ENCODE data around the gene PLEKHG5.

PLEKHG5 gene

GRCh38 chr1:6424619-6425593 is 66.6 kb downstream of the PLEKHG5 start, which contains the start of gene ESPN:
ESPN (plus strand) TSS chr1:6424776; CDS start chr1:6424956, 180 bp downstream.
- DNase-seq: no peak

DNA sequence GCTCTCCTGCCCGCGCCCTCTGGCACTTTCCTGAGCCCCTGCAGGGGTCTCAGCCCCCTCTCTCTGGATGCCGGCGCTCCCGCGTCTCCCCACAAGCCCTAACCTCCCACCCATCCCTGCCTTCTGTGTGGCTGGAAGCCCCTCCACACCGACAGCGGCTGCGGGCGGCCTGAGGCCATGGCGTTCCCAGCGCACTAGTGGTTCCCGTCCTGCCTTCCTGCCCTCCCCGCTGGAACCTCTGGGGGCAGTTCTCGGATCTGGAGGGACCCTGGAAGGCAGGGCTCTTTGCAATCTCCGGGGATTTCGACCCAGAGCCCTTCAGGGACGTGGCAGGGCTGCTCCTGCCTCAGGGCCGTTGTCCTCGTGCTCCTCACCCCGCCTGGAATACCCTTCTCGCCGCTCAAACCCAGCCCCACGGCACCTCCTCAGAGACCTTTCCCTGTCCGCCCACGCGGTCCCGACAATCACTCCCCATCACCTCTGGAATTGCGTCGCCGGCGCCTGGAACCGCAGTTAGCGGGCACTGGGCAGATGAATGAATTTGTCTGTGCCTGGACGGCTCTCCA is 67.4 kb downstream of the PLEKHG5 start:
- no peak for DNase-seq

DNA sequence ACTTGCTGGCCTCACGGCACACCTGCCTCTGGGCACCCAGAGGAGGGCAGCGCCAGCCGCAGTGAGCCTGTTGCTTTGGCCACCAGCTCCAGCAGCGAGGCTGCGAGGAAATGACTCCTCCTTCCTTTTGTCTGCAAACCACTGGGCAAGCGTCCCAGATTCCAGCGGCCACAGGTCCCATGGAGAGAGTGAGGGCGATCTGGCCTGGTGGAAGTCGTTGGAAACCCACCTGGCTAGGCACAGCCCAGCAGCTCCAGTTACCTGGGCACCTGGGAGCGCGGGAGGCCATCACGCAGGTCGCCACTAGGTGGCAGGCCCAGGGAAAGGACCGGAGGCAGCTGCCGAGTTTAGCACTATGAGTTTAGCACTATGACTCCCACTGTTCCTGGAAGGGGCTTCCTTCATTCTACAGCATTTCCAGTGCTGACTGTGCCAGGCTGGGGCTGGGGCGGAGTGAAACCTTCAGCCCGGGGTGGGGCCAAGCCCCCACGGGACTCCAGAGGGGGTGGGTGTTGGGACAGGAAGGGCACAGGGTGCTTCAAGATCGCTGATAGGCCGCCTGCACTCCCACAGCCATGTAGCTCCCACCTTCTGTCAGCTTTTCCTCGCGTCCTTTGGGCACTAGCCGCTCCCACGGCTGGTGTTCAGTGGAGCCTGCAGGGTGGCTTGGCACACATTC is 68.0 kb downstream of the PLEKHG5 start:
- peak; percentile 43 to 65 (median 55) for DNase-seq

DNA sequence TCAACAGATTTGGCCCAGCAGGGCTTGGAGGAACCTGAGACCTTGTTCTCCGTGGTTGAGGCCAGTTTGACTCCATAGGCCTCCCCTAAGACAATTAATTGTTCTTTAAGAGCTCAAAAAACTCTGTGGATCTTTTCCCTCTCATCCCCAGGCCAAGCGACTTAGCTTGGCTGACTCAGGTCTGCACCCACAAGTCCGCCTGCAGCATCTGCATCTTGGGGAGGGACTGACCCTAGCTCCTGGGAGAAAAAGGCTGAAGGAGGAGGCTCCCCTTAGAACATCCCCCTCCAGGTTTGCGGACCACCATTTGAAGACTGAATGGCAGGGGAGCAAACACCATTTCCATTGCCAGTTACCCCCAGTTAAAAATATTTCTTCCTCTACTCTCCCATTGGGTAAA is 70.2 kb downstream of the PLEKHG5 start:
- no peak for DNase-seq

DNA sequence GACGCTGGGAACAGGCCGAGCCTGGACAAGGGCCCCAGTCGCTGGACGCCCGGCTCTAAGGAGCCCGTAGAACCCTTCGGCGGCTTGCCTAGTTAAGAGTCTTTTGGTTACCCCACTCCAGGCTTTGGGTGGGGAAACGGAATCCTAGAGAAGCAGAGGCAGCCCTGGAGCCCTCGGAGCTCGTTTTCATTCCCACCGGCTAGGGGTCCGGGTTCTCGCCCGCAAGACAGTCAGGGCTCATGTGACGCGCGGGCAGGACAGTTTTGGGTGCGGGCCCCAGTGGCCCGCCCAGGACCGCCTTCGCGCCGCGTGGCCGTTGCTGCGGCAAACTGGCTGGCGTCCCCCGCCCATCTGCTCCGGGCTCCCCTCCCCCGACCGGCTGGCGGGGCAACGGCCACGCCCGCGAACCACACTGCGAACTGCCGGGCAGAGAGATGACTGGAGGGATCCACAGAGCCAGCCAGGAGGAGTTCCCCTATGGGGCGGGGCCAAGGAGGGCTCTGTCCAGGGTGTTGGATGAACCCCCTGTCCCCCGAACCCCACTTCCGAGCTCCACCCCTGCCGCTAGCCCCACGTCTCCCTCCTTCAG is 70.9 kb downstream of the PLEKHG5 start:
- DNase-seq: no peak

DNA sequence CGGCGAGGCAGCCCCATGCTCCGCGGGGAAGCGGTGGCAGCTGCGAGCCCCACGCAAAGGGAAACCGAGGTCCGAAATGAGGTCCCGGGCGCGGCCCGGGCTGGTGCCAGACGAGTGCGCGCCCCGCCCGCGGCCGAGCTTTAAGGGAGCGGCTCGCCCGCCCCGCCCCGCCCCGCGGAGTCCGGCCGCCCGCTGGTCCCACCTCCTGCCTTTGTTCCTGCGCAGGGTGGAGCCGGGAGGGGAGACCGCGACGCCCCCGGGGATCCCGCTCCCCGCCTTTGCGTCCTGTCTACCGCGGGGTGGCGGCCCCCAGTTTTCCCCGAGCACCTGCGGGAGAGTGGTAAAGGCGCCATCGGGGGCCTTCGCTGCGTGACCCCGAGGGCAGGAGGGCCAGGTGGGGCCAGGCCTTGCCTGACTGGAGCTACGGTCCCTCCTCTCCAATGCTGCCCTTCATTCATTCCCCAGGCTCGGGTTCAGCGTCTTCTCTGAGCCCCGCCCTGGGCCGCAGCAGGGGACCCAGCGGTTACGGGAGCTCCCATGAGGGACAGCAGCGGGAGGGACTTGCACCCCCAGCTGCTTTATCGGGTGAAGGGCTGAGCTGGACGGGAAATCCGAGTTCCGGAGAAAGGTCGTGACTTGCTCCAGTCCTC is 71.5 kb downstream of the PLEKHG5 start, which contains the start of gene HES2:
TSS of gene HES2 (minus strand) at position 116 of the 650 bp plus-strand sequence. CDS start at position 17, 99 bp downstream.
- DNase-seq: no peak

- peak in 1 of 5 experiments; percentile 22 for DNase-seq
These were observed 72.1 kb downstream of the PLEKHG5 start for GRCh38 chr1:6419397-6419803.

DNA sequence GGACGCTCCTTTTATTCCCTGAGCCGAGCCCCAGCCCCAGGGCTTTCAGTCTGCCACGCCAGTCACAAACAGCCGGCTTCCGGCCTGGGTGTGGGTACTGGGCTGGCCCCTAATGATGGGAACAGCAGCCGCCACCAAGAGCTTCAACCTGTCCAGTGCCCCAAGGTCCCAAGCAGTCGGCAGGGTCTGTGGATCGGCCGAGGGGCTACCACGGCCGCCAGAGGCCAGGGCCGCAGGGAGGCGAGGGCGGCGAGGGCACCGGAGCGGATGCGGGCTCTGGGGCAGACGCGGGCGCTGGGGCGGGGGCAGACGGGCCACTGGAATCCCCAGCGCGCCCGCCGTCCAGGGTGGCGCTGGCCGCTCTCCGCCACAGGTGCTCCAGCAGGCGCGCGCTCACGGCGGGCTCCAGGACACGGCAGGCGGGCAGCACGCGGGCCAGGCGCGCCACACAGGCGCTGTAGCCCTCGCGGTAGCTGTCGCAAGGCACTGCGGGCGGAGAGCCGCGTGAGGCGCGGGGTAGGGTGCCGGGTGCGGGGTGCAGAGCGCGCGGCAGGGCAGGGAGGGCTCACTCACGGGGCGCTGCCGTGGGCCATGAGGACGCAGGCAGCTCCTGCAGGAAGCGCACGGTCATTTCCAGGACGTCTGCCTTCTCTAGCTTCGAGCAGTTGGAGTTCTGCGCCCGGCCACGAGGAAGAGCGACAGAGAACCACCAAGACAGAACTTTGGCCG is 72.6 kb downstream of the PLEKHG5 start:
- no peak for DNase-seq

DNA sequence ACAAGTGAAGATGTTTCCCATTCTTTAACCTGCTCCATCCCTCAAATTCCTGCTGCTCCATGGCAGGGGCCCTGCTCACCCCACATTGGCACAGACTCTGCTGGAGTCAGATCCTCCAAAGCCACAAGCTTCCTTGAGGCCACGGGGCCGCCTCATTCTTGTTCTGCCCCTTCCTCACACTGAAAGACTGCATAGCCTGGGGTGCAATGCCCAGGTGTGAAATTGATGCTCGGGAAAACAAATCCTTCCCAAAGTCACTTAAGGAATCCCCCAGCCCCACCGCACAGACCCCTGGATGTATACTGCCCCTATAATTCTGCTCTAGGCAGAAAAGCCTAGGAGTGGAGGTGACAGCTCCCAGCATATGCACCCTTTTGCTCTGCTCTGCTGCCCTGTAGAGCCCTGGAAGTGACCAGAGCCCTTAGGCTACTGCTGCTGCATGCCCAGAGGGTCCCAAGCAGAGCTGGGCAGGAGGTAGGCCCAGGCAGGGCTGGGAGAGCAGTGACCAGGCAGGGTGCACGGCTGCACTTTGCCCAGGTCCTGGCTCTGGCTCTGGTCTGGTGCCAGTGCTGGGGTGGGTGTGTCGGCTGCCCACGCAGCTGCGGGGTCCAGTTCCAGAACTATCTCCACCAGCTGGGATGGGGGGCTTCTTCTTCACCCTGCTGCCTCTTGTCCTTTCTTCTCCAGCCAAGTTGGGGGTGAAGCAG is 73.4 kb downstream of the PLEKHG5 start:
- no peak for DNase-seq

All from T-helper 2 cell (primary cell).